Upper lobe of left lung (tissue), 6 donors: ENCODE data around the gene MIPOL1. TPM values are rescaled to one million over a fixed set of nuclear protein-coding genes. Genes with fewer than 3 reads are reported as not detected.

ENCODE experiments used
- ATAC-seq, 2 donors: fragments of 200-7000 bp; cut with Tn5 transposase; one replicate each; pipeline ENCODE4 v1.9.1; 2022; ENCODE audit warnings: mild to moderate bottlenecking in 2 of 2, moderate library complexity in 2 of 2; ENCODE audit not compliant: low FRiP score in 2 of 2
- DNase-seq, 2 donors: peaks; one replicate each; pipeline ENCODE4 v3.0.0-alpha.2; 2019 to 2020
- H3K27ac ChIP-seq, 4 donors: fragments of 200-600 bp; sonication (generic); one replicate each; pipeline ENCODE4 v1.5.1; 2016 to 2019
- H3K27me3 ChIP-seq, 4 donors: fragments of 200-600 bp; sonication (generic); one replicate each; pipeline ENCODE4 v1.5.1; 2017 to 2019
- H3K36me3 ChIP-seq, 4 donors: fragments of 200-600 bp; sonication (generic); one replicate each; pipeline ENCODE4 v1.5.1; 2016 to 2019
- H3K4me1 ChIP-seq, 4 donors: fragments of 200-600 bp; sonication (generic); one replicate each; pipeline ENCODE4 v1.5.1; 2018 to 2019
- H3K4me3 ChIP-seq, 4 donors: fragments of 200-600 bp; sonication (generic); one replicate each; pipeline ENCODE4 v1.5.1; 2017 to 2019; ENCODE audit warnings: mild to moderate bottlenecking in 2 of 4, moderate library complexity in 1 of 4
- H3K9me3 ChIP-seq, 4 donors: fragments of 200-600 bp; sonication (generic); one replicate each; pipeline ENCODE4 v1.5.1; 2018 to 2019
- CTCF ChIP-seq, 6 experiments: fragments of 450-650 bp in 4 of 6; fragments of 200-600 bp in 2 of 6; sonication (generic) in 2 of 6; IDR thresholded peaks; one replicate each; pipeline ENCODE4 v1.5.1; 2016 to 2019; ENCODE audit warnings: antibody characterized with exemption in 6 of 6
- EP300 ChIP-seq, 4 donors: sonication (generic); formaldehyde crosslinking; IDR thresholded peaks; one replicate each; pipeline ENCODE4 v1.5.1; 2017; ENCODE audit warnings: antibody characterized with exemption in 4 of 4, control low read depth in 2 of 4
- POLR2A ChIP-seq, 4 donors: fragments of 450-650 bp; IDR thresholded peaks; one replicate each; pipeline ENCODE4 v1.5.1; 2016 to 2017; ENCODE audit warnings: antibody characterized with exemption in 4 of 4, mild to moderate bottlenecking in 2 of 4
- POLR2AphosphoS5 ChIP-seq, 2 donors: sonication (generic); formaldehyde crosslinking; IDR thresholded peaks; one replicate each; pipeline ENCODE4 v1.5.1; 2017; ENCODE audit warnings: antibody characterized with exemption in 2 of 2
- WGBS, 2 donors: methylation state at CpG; one replicate each; pipeline ENCODE4 v1.1.5; 2017 to 2018; 5-methylcytosine and 5-hydroxymethylcytosine counted together
- total RNA-seq, 6 donors: library from RNA; depleted of rRNA in 4 of 6; stranded (reverse); fragments of >200 nt in 4 of 6; gene quantifications; one replicate each; pipeline versions ENCODE4 v1.1.0 to v1.2.1, GENCODE V29; 2016 to 2021
- donor health status: DM: no; HTN: no; CAD: no; lungs with moderate emphysema.
- donor health status: DM: no; HTN: yes; CAD: no; lungs with severe emphysema.

The MIPOL1 gene
- total RNA-seq, 6 donors from 2014 or later: 4.1 to 32.6 (median 8.4) TPM

GRCh38 chr14:37434867-37435266, 237.1 kb downstream of the MIPOL1 start:
- H3K4me1 ChIP-seq: no peaks in the 10 kb centered on the region

GRCh38 chr14:37436519-37436918, 238.8 kb downstream of the MIPOL1 start:
- Histone ChIP-seq H3K9me3 (no peaks in the 10 kb centered on the region), H3K27ac (no peak overlapping the region), H3K4me1 (no peaks in the 10 kb centered on the region), H3K4me3 (no peak overlapping the region), H3K36me3 (no peaks in the 10 kb centered on the region), H3K27me3 (no peaks in the 10 kb centered on the region)
- TF ChIP-seq POLR2A (IDR thresholded peaks at IDR 0.05) (no peak), CTCF (IDR thresholded peaks at IDR 0.05) (no peak), EP300 (IDR thresholded peaks at IDR 0.05) (no peak), POLR2AphosphoS5 (IDR thresholded peaks at IDR 0.05) (no peak)
- DNase-seq (no peak), ATAC-seq (no peak)
- WGBS, 2 donors: 71 to 79% methylated on average over 3 of the region's 3 CpGs

More at GRCh38 chr14:37434867-37435266, 237.1 kb downstream of the MIPOL1 start:
- no peaks in the 10 kb centered on the region for H3K27me3 ChIP-seq
- no peak overlapping the region for H3K4me3 ChIP-seq
- H3K9me3 ChIP-seq: no peaks in the 10 kb centered on the region
- WGBS, 2 donors: 90 to 92% methylated on average over 3 of the region's 3 CpGs
- ATAC-seq (no peak), DNase-seq (no peak)
- TF ChIP-seq POLR2AphosphoS5 (IDR thresholded peaks at IDR 0.05) (no peak), EP300 (IDR thresholded peaks at IDR 0.05) (no peak), POLR2A (IDR thresholded peaks at IDR 0.05) (no peak), CTCF (IDR thresholded peaks at IDR 0.05) (no peak)
- no peak overlapping the region for H3K27ac ChIP-seq
- no peaks in the 10 kb centered on the region for H3K36me3 ChIP-seq

- no peak for DNase-seq
- Histone ChIP-seq H3K36me3 (no peaks in the 10 kb centered on the region), H3K4me1 (no peaks in the 10 kb centered on the region), H3K4me3 (no peak overlapping the region), H3K9me3 (no peaks in the 10 kb centered on the region), H3K27ac (no peak overlapping the region), H3K27me3 (no peaks in the 10 kb centered on the region)
- 58 to 68% methylated on average over 2 of the region's 2 CpGs for WGBS, 2 donors
- TF ChIP-seq POLR2A (IDR thresholded peaks at IDR 0.05) (no peak), POLR2AphosphoS5 (IDR thresholded peaks at IDR 0.05) (no peak), CTCF (IDR thresholded peaks at IDR 0.05) (no peak), EP300 (IDR thresholded peaks at IDR 0.05) (no peak)
- no peak for ATAC-seq
These were observed 239.8 kb downstream of the MIPOL1 start for GRCh38 chr14:37437490-37437889.

- no peaks in the 10 kb centered on the region for H3K4me1 ChIP-seq
- no peak overlapping the region for H3K27ac ChIP-seq
- no peaks in the 10 kb centered on the region for H3K9me3 ChIP-seq
- ATAC-seq (no peak), DNase-seq (no peak)
- H3K4me3 ChIP-seq: no peak overlapping the region
- no peaks in the 10 kb centered on the region for H3K27me3 ChIP-seq
- WGBS, 2 donors: 88 to 93% methylated on average over 2 of the region's 2 CpGs
- no peak for TF ChIP-seq POLR2A (IDR thresholded peaks at IDR 0.05)
- TF ChIP-seq EP300 (IDR thresholded peaks at IDR 0.05): no peak
- no peak for TF ChIP-seq CTCF (IDR thresholded peaks at IDR 0.05)
- no peak for TF ChIP-seq POLR2AphosphoS5 (IDR thresholded peaks at IDR 0.05)
- no peaks in the 10 kb centered on the region for H3K36me3 ChIP-seq
These were observed 240.7 kb downstream of the MIPOL1 start for GRCh38 chr14:37438444-37438843.

- Histone ChIP-seq H3K4me1 (peaks cover 0 to 9% (median 0%) of the 10 kb centered on the region in 4 donors), H3K36me3 (no peaks in the 10 kb centered on the region), H3K27ac (no peak overlapping the region), H3K27me3 (no peaks in the 10 kb centered on the region), H3K4me3 (no peak overlapping the region), H3K9me3 (no peaks in the 10 kb centered on the region)
- TF ChIP-seq EP300 (IDR thresholded peaks at IDR 0.05): no peak
- TF ChIP-seq POLR2AphosphoS5 (IDR thresholded peaks at IDR 0.05): no peak
- no peak for TF ChIP-seq CTCF (IDR thresholded peaks at IDR 0.05)
- TF ChIP-seq POLR2A (IDR thresholded peaks at IDR 0.05): no peak
- WGBS, 2 donors: 83 to 93% methylated on average over 1 of the region's 1 CpG
- ATAC-seq: no peak
- no peak for DNase-seq
These were observed 245.7 kb downstream of the MIPOL1 start for GRCh38 chr14:37443461-37443860.
